Measurements from ENCODE around the gene FIS1. TPM values are rescaled to one million over a fixed set of nuclear protein-coding genes. Genes with fewer than 3 reads are reported as not detected.

Gene FIS1
- total RNA-seq, 1 donor from 2014 or later = 92.2 TPM

DNA sequence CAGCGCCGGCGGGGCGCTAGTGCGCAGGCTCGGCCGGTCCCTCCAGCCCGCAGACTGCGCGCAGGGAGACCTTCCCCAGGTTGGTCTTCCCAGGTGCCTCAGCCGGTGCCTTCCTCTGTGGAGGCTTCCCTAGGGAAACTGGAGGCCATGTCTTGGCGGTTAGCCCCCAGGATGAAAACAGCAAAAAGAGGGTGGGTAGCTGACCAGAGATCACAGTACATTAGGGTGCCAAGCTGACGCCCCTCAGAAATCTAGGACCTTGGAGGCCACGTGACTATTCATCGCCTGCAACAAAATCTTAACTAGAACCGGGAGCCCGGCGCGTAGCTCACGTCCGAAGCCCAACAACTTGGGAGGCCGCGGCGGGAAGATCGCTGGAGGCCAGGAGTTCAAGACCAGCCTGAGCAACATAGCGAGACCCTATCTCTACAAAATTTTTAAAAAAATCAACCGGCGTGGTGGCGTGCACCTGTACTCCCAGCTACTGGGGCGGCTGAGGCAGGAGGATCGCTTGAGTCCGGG lies 327 bp upstream of the FIS1 start:
- Histone ChIP-seq H3K4me1 (peaks cover 6% of the 10 kb centered on the region), H3K27me3 (no peaks in the 10 kb centered on the region), H3F3A (ENCODE audit: low read depth) (peaks cover 12% of the 10 kb centered on the region), H3K9me3 (ENCODE audit: low read depth) (no peaks in the 10 kb centered on the region), H3K27ac (no peak overlapping the region), H3K4me2 (peak overlapping the region; percentile 80), H3K9ac (no peak overlapping the region), H3K36me3 (no peaks in the 10 kb centered on the region), H3K4me3 (peak overlapping the region; percentile 75), H3K79me2 (ENCODE audit: low read depth) (peaks cover 56% of the 10 kb centered on the region), H4K20me1 (ENCODE audit: low read depth) (peaks cover 11% of the 10 kb centered on the region), H2AFZ (replicated peaks) (peak overlapping the region; percentile 75)
- H3K4me3 Mint-ChIP-seq = peak overlapping the region; percentile 98
- H3K36me3 Mint-ChIP-seq = peaks cover 12% of the 10 kb centered on the region
- no peak for DNase-seq (ENCODE audit: low spot score)
- peaks cover 19% of the 10 kb centered on the region for H3K4me1 Mint-ChIP-seq
- no peaks in the 10 kb centered on the region for H3K9me3 Mint-ChIP-seq
- TF ChIP-seq, protein P1, sequence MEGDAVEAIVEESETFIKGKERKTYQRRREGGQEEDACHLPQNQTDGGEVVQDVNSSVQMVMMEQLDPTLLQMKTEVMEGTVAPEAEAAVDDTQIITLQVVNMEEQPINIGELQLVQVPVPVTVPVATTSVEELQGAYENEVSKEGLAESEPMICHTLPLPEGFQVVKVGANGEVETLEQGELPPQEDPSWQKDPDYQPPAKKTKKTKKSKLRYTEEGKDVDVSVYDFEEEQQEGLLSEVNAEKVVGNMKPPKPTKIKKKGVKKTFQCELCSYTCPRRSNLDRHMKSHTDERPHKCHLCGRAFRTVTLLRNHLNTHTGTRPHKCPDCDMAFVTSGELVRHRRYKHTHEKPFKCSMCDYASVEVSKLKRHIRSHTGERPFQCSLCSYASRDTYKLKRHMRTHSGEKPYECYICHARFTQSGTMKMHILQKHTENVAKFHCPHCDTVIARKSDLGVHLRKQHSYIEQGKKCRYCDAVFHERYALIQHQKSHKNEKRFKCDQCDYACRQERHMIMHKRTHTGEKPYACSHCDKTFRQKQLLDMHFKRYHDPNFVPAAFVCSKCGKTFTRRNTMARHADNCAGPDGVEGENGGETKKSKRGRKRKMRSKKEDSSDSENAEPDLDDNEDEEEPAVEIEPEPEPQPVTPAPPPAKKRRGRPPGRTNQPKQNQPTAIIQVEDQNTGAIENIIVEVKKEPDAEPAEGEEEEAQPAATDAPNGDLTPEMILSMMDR (IDR thresholded peaks at IDR 0.05) = no peak
- TF ChIP-seq EZH2phosphoT487 (IDR thresholded peaks at IDR 0.05) (no peak), EZH2 (IDR thresholded peaks at IDR 0.05) (no peak)
- no peak overlapping the region for H3K27ac Mint-ChIP-seq
- H3K27me3 Mint-ChIP-seq (ENCODE audit: insufficient read depth, low read depth) = peaks cover 4% of the 10 kb centered on the region

DNA sequence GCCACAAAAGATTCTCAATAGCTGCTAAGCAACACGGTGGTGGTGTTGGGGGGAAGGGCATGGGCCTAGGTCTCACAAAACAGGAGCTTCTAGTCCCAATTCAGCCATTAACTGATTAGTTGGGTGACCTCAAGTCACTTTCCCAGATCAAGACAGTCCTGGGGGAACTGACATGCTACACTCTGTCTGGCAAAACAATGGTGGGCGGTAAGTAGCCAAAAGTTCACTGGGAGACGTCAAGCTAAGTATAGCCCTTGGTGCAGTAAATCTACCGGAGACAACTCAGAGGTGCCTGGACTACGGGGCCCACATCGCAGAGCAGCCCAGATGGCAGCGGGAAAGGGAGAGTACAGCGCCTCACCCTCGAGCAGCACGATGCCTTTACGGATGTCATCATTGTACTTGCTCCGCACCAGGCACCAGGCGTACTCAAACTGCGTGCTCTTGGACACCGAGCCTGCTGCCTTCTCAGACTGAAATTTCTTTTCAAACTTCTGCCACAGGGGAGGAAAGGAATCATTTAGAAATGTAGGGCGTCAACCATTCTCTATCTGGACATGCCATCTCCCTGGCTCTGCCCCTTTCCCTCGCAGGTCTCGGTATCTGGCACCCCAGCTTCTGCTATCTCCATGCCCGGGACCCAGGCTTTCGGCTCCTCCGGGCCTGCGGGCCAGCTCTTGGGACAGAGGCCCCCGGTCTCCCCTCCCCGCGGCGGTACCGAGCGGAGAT lies 1.1 kb downstream of the FIS1 start:
- H3K27ac ChIP-seq = no peak overlapping the region
- no peak overlapping the region for H2AFZ ChIP-seq (replicated peaks)
- Mint-ChIP-seq H3K27ac (peak overlapping the region; percentile 81), H3K4me1 (peaks cover 16% of the 10 kb centered on the region), H3K4me3 (peak overlapping the region; percentile 98), H3K36me3 (peaks cover 10% of the 10 kb centered on the region), H3K27me3 (ENCODE audit: insufficient read depth, low read depth) (peaks cover 4% of the 10 kb centered on the region), H3K9me3 (no peaks in the 10 kb centered on the region)
- no peak for DNase-seq (ENCODE audit: low spot score)
- peak overlapping the region; percentile 42 for H3K9ac ChIP-seq
- H3K4me2 ChIP-seq = peak overlapping the region; percentile 80
- no peaks in the 10 kb centered on the region for H3K36me3 ChIP-seq
- peak overlapping the region; percentile 75 for H3K4me3 ChIP-seq
- H3K79me2 ChIP-seq (ENCODE audit: low read depth) = peaks cover 47% of the 10 kb centered on the region
- H4K20me1 ChIP-seq (ENCODE audit: low read depth) = peaks cover 11% of the 10 kb centered on the region
- H3F3A ChIP-seq (ENCODE audit: low read depth) = peaks cover 12% of the 10 kb centered on the region
- TF ChIP-seq EZH2 (IDR thresholded peaks at IDR 0.05) = no peak
- TF ChIP-seq EZH2phosphoT487 (IDR thresholded peaks at IDR 0.05) = no peak
- TF ChIP-seq, protein P1 (IDR thresholded peaks at IDR 0.05) = no peak
- H3K27me3 ChIP-seq = no peaks in the 10 kb centered on the region
- H3K4me1 ChIP-seq = peaks cover 6% of the 10 kb centered on the region
- no peaks in the 10 kb centered on the region for H3K9me3 ChIP-seq (ENCODE audit: low read depth)

DNA sequence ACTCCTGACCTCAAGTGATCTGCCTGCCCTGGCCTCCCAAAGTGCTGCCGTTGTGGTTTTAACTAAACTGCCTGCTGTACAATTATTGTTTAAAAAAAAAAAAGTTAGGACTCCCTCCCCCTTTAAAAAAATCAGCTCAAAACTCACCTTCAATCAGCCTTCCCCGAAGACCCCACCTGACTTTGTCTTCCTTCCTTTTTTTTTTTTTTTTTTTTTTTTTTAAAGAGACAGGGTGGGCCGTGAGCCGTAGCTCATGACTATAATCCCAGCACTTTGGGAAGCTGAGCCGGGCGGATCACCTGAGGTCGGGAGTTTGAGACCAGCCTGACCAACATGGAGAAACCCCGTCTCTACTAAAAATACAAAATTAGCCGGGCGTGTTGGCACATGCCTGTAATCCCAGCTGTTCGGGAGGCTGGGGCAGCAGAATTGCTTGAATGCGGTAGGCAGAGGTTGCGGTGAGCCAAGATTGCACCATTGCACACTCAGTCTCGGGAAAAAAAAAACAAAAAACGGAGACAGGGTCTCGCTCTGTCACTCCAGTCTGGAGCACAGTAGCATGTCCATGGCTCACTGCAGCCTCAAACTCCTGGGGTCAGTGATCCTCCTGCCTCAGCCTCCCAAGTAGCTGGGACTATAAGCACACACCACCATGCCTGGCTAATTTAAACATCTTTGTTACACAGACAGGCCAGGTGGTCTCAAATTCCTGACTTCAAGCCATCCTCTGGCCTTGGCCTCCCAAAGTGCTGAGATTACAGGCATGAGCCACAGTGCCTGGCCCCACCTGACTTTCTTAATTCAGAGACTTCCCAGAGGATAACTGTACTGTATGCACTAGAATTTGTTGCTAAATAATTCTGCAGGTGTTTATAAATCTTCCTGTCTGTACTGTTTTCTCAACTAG lies 3.2 kb downstream of the FIS1 start:
- Mint-ChIP-seq H3K36me3 (peaks cover 4% of the 10 kb centered on the region), H3K4me1 (peaks cover 16% of the 10 kb centered on the region), H3K4me3 (no peak overlapping the region), H3K27ac (no peak overlapping the region), H3K9me3 (no peaks in the 10 kb centered on the region), H3K27me3 (ENCODE audit: insufficient read depth, low read depth) (peaks cover 4% of the 10 kb centered on the region)
- Histone ChIP-seq H3K27me3 (no peaks in the 10 kb centered on the region), H3K79me2 (ENCODE audit: low read depth) (peaks cover 37% of the 10 kb centered on the region), H3K9me3 (ENCODE audit: low read depth) (no peaks in the 10 kb centered on the region), H3K4me1 (peaks cover 6% of the 10 kb centered on the region), H3K4me2 (no peak overlapping the region), H3F3A (ENCODE audit: low read depth) (peaks cover 11% of the 10 kb centered on the region), H4K20me1 (ENCODE audit: low read depth) (peaks cover 11% of the 10 kb centered on the region), H3K27ac (no peak overlapping the region), H3K4me3 (no peak overlapping the region), H3K9ac (no peak overlapping the region), H2AFZ (replicated peaks) (no peak overlapping the region), H3K36me3 (no peaks in the 10 kb centered on the region)
- DNase-seq (ENCODE audit: low spot score) = no peak
- TF ChIP-seq EZH2phosphoT487 (IDR thresholded peaks at IDR 0.05) = no peak
- TF ChIP-seq, protein P1 (IDR thresholded peaks at IDR 0.05) = no peak
- no peak for TF ChIP-seq EZH2 (IDR thresholded peaks at IDR 0.05)
